ENCODE data around the gene GFOD2.
"Not testable (repeated sequence)": the region's sequence is repeated elsewhere in the genome, so short reads cannot be mapped to it uniquely, and the experiment has no call there.

GFOD2 gene

GRCh38 chr16:67704110-67704509 lies 15.0 kb downstream of the GFOD2 start:
- DNase-seq (ENCODE audit: low spot score): no peak

GRCh38 chr16:67703626-67704025 lies 15.5 kb downstream of the GFOD2 start:
- peak; percentile 17 for DNase-seq (ENCODE audit: low spot score)

- DNase-seq (ENCODE audit: low spot score): no peak
These were observed 17.0 kb downstream of the GFOD2 start for GRCh38 chr16:67702130-67702529.

GRCh38 chr16:67701420-67701819 lies 17.7 kb downstream of the GFOD2 start:
- DNase-seq (ENCODE audit: low spot score): no peak

GRCh38 chr16:67699265-67699664 lies 19.9 kb downstream of the GFOD2 start:
- DNase-seq (ENCODE audit: low spot score): no peak

- no peak for DNase-seq (ENCODE audit: low spot score)
These were observed 21.5 kb downstream of the GFOD2 start for GRCh38 chr16:67697422-67698185.

- no peak for DNase-seq (ENCODE audit: low spot score)
These were observed 24.5 kb downstream of the GFOD2 start for GRCh38 chr16:67694611-67695010.

- DNase-seq (ENCODE audit: low spot score): not testable (repeated sequence)
These were observed 25.4 kb downstream of the GFOD2 start for GRCh38 chr16:67693517-67694285.

GRCh38 chr16:67685388-67686112 lies 33.6 kb downstream of the GFOD2 start:
- DNase-seq (ENCODE audit: low spot score): no peak

- no peak for DNase-seq (ENCODE audit: low spot score)
These were observed 35.3 kb downstream of the GFOD2 start for GRCh38 chr16:67683767-67684166.

GRCh38 chr16:67679935-67680897 lies 38.9 kb downstream of the GFOD2 start:
- no peak for DNase-seq (ENCODE audit: low spot score)

GRCh38 chr16:67678354-67679023 lies 40.6 kb downstream of the GFOD2 start:
- DNase-seq (ENCODE audit: low spot score): no peak

GRCh38 chr16:67677712-67678111 lies 41.4 kb downstream of the GFOD2 start:
- DNase-seq (ENCODE audit: low spot score): no peak

GRCh38 chr16:67676939-67677338 lies 42.2 kb downstream of the GFOD2 start:
- DNase-seq (ENCODE audit: low spot score): no peak

- no peak for DNase-seq (ENCODE audit: low spot score)
These were observed 42.6 kb downstream of the GFOD2 start for GRCh38 chr16:67676516-67676915.

GRCh38 chr16:67675999-67676398 lies 43.1 kb downstream of the GFOD2 start:
- no peak for DNase-seq (ENCODE audit: low spot score)

- DNase-seq (ENCODE audit: low spot score): no peak
These were observed 43.6 kb downstream of the GFOD2 start for GRCh38 chr16:67675579-67675935.

GRCh38 chr16:67674851-67675578 lies 44.1 kb downstream of the GFOD2 start:
- DNase-seq (ENCODE audit: low spot score): no peak

GRCh38 chr16:67673712-67674580 lies 45.2 kb downstream of the GFOD2 start:
- no peak for DNase-seq (ENCODE audit: low spot score)

Data from CD4-positive, alpha-beta T cell treated with Interleukin-15 for 4 hours (primary cell).